Superior temporal gyrus (tissue), 1 donor: ENCODE data around the gene HAGHL.
"Not testable (repeated sequence)": the region's sequence is repeated elsewhere in the genome, so short reads cannot be mapped to it uniquely, and the experiment has no call there.

ENCODE experiments used
- DNase-seq: peaks from one replicate; pipeline ENCODE4 v3.0.0-alpha.2; 2016; ENCODE audit errors: extremely low spot score

Gene HAGHL

GRCh38 chr16:772959-773358 lies 46.1 kb downstream of the HAGHL start:
- DNase-seq = no peak

- DNase-seq = no peak
Measured at GRCh38 chr16:774086-775001, 47.4 kb downstream of the HAGHL start.

GRCh38 chr16:775236-775796 lies 48.4 kb downstream of the HAGHL start:
- no peak for DNase-seq

GRCh38 chr16:776298-776697 lies 49.4 kb downstream of the HAGHL start:
- not testable (repeated sequence) for DNase-seq

GRCh38 chr16:776824-777223 lies 49.9 kb downstream of the HAGHL start:
- DNase-seq = no peak

DNA sequence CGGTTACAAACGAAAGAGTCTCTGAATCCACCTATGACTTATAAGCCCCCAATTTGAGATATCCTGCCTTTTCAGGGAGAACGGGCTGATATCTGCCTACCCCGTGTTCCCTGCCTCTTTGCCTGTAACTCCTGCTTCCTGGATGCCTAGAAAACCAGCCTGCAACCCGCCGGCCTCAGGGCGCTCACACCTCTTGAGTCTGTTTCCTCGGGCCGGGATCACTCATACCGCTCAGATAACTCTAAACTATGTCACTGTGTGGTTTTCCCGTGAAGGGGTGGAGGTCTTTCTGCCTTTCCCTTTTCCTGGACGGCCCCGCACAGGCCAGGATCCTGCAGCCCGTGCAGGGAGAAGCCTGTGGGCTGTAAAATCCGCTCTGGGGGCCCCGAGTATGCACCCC lies 50.9 kb downstream of the HAGHL start:
- DNase-seq = no peak

DNA sequence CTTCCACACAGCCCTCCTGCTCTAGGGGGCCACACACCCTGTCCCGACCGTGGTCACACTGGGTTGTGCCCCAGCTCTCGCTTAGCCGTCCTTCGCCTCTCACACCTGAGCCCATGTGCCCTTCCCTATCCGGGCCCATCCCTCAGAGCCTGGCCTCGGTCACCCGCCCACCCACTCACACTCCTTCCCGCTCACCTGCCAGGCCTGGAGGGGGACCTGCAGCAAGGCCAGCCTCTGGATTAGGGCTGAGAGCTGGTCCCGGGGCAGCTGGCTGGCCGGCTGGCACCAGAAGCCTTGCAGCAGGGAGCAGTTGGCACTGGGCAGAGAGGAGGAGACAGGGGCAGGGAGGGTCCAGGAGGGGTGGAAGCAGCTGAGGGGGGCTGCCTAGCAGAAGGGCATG lies 51.5 kb downstream of the HAGHL start:
- DNase-seq = no peak

DNA sequence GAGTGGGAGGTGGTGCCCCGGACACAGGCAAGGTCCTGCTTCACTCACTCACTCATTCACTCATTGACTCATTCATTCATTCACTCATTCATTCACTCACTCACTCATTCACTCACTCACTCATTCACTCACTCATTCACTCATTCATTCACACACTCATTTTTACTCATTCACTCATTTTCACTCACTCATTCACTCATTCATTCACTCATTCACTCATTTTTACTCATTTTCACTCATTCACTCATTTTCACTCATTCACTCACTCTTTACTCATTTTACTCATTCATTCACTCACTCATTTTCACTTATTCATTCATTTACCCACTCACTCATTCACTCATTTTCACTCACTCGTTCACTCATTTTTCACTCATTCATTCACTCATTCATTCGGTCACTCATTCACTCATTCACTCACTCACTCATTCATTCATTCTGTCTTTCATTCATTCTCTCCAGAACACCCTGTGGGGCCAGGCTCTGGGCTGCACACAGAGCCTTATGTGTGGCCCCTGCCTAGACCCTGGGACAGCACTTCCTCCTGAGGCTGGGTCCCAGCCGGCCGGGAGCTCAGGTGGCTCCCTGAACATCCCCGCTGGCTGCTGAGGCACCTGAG lies 52.1 kb downstream of the HAGHL start:
- no peak for DNase-seq
